ENCODE results near the gene PDCD10. TPM values are rescaled to one million over a fixed set of nuclear protein-coding genes. Genes with fewer than 3 reads are reported as not detected.

The PDCD10 gene
- total RNA-seq, 2 experiments from 2014 or later, result 75.4 to 81.1 TPM

Other genes with a start within 250 kb of the PDCD10 start
- gene WDR49, start 81.0 kb downstream of the PDCD10 start, total RNA-seq, result not detected
- gene SERPINI1, start 829 bp upstream of the PDCD10 start, total RNA-seq, result 1 to 10 TPM; 2.3 to 3.0 TPM